ENCODE measurements around the gene SLC41A1. TPM values are rescaled to one million over a fixed set of nuclear protein-coding genes. Genes with fewer than 3 reads are reported as not detected.

The SLC41A1 gene
- total RNA-seq, 1 donor = 29.3 TPM

DNA sequence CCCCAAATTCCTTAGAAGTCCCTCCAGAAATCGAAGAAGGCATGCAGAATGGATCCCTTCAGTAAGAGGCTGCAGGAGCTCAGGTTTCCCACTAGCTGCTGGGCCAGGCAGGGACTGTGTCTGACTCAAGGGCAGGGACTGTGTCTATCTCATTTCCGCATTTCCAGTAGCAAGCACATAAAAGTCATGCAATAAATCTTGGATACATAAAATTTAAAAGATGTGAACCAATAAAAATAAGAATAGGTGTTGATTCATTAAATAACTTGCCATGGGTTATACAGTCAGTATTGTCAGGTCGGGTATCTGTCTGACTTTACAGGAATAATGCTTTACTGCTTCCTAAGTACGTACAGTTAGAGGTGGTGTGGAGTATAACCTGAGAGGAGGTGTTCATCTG, 21.8 kb upstream of the SLC41A1 start:
- Histone ChIP-seq H3K79me2 (ENCODE audit: insufficient read depth, low read length) (no peaks in the 10 kb centered on the region), H4K20me1 (ENCODE audit: insufficient read depth, low read length) (no peaks in the 10 kb centered on the region), H3K27me3 (ENCODE audit: insufficient read depth, low read length) (peaks cover 3% of the 10 kb centered on the region), H3K9me3 (ENCODE audit: low read depth, low read length) (no peaks in the 10 kb centered on the region), H2AFZ (ENCODE audit: low read length) (no peak overlapping the region), H3K36me3 (ENCODE audit: insufficient read depth, low read length) (no peaks in the 10 kb centered on the region), H3K27ac (ENCODE audit: low read depth, low read length) (no peak overlapping the region), H3K4me1 (ENCODE audit: insufficient read depth, low read length) (no peaks in the 10 kb centered on the region), H3K4me2 (ENCODE audit: insufficient read depth, low read length) (no peak overlapping the region), H3K4me3 (ENCODE audit: insufficient read depth, low read length) (no peak overlapping the region)
- DNase-seq (ENCODE audit: insufficient read length, low spot score, missing footprints) = no peak
- TF ChIP-seq, protein P1, sequence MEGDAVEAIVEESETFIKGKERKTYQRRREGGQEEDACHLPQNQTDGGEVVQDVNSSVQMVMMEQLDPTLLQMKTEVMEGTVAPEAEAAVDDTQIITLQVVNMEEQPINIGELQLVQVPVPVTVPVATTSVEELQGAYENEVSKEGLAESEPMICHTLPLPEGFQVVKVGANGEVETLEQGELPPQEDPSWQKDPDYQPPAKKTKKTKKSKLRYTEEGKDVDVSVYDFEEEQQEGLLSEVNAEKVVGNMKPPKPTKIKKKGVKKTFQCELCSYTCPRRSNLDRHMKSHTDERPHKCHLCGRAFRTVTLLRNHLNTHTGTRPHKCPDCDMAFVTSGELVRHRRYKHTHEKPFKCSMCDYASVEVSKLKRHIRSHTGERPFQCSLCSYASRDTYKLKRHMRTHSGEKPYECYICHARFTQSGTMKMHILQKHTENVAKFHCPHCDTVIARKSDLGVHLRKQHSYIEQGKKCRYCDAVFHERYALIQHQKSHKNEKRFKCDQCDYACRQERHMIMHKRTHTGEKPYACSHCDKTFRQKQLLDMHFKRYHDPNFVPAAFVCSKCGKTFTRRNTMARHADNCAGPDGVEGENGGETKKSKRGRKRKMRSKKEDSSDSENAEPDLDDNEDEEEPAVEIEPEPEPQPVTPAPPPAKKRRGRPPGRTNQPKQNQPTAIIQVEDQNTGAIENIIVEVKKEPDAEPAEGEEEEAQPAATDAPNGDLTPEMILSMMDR (IDR thresholded peaks at IDR 0.05; ENCODE audit: extremely low read depth, low read depth, low read length) = no peak

DNA sequence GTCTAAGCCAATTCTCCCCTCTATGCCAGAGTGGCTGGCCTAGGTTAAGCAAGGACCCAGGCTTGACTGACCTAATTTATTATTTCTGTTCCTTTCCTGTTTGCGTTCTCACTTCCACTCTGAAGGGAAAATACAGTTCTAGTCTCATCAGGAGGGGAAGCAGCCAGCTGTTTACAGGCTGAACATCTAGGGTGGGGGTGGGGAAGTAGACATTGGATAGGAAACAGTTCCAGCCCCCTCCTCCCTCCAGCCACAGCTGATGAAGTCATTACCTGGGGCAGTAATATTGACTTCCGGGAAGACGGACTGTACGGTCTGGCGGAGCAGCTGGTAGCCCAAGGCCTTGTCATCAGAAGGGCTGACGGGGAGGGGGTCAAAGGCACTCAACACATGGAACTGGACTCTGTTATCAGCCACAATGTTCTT, 19.3 kb upstream of the SLC41A1 start:
- no peaks in the 10 kb centered on the region for H3K79me2 ChIP-seq (ENCODE audit: insufficient read depth, low read length)
- H3K27ac ChIP-seq (ENCODE audit: low read depth, low read length) = no peak overlapping the region
- H2AFZ ChIP-seq (ENCODE audit: low read length) = no peak overlapping the region
- DNase-seq (ENCODE audit: insufficient read length, low spot score, missing footprints) = no peak
- no peaks in the 10 kb centered on the region for H3K4me1 ChIP-seq (ENCODE audit: insufficient read depth, low read length)
- H4K20me1 ChIP-seq (ENCODE audit: insufficient read depth, low read length) = no peaks in the 10 kb centered on the region
- no peaks in the 10 kb centered on the region for H3K36me3 ChIP-seq (ENCODE audit: insufficient read depth, low read length)
- no peak overlapping the region for H3K4me3 ChIP-seq (ENCODE audit: insufficient read depth, low read length)
- H3K27me3 ChIP-seq (ENCODE audit: insufficient read depth, low read length) = peaks cover 3% of the 10 kb centered on the region
- no peak overlapping the region for H3K4me2 ChIP-seq (ENCODE audit: insufficient read depth, low read length)
- TF ChIP-seq, protein P1 (IDR thresholded peaks at IDR 0.05; ENCODE audit: extremely low read depth, low read depth, low read length) = no peak
- H3K9me3 ChIP-seq (ENCODE audit: low read depth, low read length) = no peaks in the 10 kb centered on the region

DNA sequence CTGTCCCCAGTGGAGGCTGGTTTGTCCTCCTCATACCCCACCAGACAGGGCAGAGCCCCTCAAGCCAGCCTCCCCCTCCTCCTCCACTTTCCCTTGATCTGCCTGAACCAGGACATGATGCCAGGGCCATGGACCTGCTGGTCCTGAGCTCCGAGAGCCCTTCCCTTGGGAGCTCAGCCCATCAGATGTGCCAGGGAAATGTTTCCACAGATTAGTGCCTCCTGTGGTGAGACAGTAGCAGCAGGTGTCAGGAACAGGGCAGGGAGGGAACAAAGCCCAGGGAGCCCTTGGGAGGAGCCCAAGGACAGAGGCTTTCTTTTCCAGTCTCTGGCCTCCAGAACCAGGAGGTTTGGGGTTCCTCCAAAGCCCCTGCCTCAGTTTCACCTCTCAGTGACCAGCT, 14.6 kb upstream of the SLC41A1 start:
- no peaks in the 10 kb centered on the region for H3K4me1 ChIP-seq (ENCODE audit: insufficient read depth, low read length)
- no peaks in the 10 kb centered on the region for H3K9me3 ChIP-seq (ENCODE audit: low read depth, low read length)
- TF ChIP-seq, protein P1 (IDR thresholded peaks at IDR 0.05; ENCODE audit: extremely low read depth, low read depth, low read length) = no peak
- H3K27ac ChIP-seq (ENCODE audit: low read depth, low read length) = no peak overlapping the region
- DNase-seq (ENCODE audit: insufficient read length, low spot score, missing footprints) = no peak
- no peak overlapping the region for H3K4me3 ChIP-seq (ENCODE audit: insufficient read depth, low read length)
- H4K20me1 ChIP-seq (ENCODE audit: insufficient read depth, low read length) = no peaks in the 10 kb centered on the region
- no peaks in the 10 kb centered on the region for H3K79me2 ChIP-seq (ENCODE audit: insufficient read depth, low read length)
- H3K36me3 ChIP-seq (ENCODE audit: insufficient read depth, low read length) = no peaks in the 10 kb centered on the region
- H2AFZ ChIP-seq (ENCODE audit: low read length) = no peak overlapping the region
- no peak overlapping the region for H3K4me2 ChIP-seq (ENCODE audit: insufficient read depth, low read length)
- peaks cover 3% of the 10 kb centered on the region for H3K27me3 ChIP-seq (ENCODE audit: insufficient read depth, low read length)

DNA sequence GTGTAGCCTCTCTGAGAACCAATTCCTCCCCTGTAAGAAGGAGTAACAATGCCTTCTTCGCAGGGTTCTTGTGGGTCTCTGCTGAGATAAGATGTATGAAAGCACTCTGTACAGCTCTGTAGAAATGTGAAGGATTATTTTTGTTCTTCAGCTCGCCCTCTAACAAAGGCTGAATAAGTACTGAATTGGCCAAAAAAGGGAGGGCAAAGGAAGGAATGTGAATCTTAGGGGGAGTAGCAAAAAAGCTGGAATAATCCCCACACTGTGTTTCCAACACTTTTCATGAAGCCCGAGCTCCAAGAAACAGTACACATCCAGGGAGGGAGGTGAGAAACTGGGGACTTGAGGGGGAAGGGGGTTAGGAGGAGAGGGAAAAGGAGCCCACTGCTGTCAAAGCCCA, 14.0 kb upstream of the SLC41A1 start:
- Histone ChIP-seq H4K20me1 (ENCODE audit: insufficient read depth, low read length) (no peaks in the 10 kb centered on the region), H3K27ac (ENCODE audit: low read depth, low read length) (no peak overlapping the region), H3K4me1 (ENCODE audit: insufficient read depth, low read length) (no peaks in the 10 kb centered on the region), H2AFZ (ENCODE audit: low read length) (no peak overlapping the region), H3K4me2 (ENCODE audit: insufficient read depth, low read length) (no peak overlapping the region), H3K27me3 (ENCODE audit: insufficient read depth, low read length) (peaks cover 3% of the 10 kb centered on the region), H3K9me3 (ENCODE audit: low read depth, low read length) (no peaks in the 10 kb centered on the region), H3K4me3 (ENCODE audit: insufficient read depth, low read length) (no peak overlapping the region), H3K36me3 (ENCODE audit: insufficient read depth, low read length) (no peaks in the 10 kb centered on the region), H3K79me2 (ENCODE audit: insufficient read depth, low read length) (no peaks in the 10 kb centered on the region)
- TF ChIP-seq, protein P1 (IDR thresholded peaks at IDR 0.05; ENCODE audit: extremely low read depth, low read depth, low read length) = no peak
- DNase-seq (ENCODE audit: insufficient read length, low spot score, missing footprints) = no peak
